Loucy (cell line): ENCODE results near the gene RSPRY1.

Experiments used
- CTCF ChIP-seq: fragments of 200-600 bp; sonication (generic); conservative IDR thresholded peaks from 2 replicates; pipeline ENCODE4 v1.5.1; 2014; ENCODE audit warnings: mild to moderate bottlenecking, antibody characterized with exemption, low read length
- EZH2phosphoT487 ChIP-seq: fragments of 200-600 bp; IDR thresholded peaks from 2 replicates; pipeline ENCODE4 v1.6.1; 2018; ENCODE audit warnings: antibody characterized with exemption, mild to moderate bottlenecking, moderate library complexity, borderline replicate concordance

GRCh38 chr16:57146040-57146647 is 40.0 kb upstream of the RSPRY1 start:
- TF ChIP-seq CTCF (no peak), EZH2phosphoT487 (no peak)
